K562 (cell line): Measurements from ENCODE around the gene FAM187B. TPM values are rescaled to one million over a fixed set of nuclear protein-coding genes. Genes with fewer than 3 reads are reported as not detected.
A peak's percentile ranks its signal among the peaks of the same experiment; 100 is the strongest.

Experiments used
- ATAC-seq: fragments of 200-7000 bp; cut with Tn5 transposase; 3 replicates; pipeline ENCODE4 v1.9.1; 2020; ENCODE audit warnings: moderate library complexity
- BruUV-seq: library from RNA; stranded (reverse); fragments of 400-500 nt; replicated peaks from 2 replicates; lab custom pipeline; 2021; lab: Mats Ljungman, UMichigan
- CTCF ChIA-PET: fragments of 300-600 bp; formaldehyde crosslinking; extraction: SDS; loops from one replicate; lab custom pipeline; 2021; ENCODE audit warnings: low intra/inter-chr PET ratio; lab: Yijun Ruan, JAX
- POLR2A ChIA-PET: fragments of 300-600, 350-650 bp; sonication (Branson Sonifier 250); formaldehyde crosslinking; extraction: SDS; loops from one replicate; lab custom pipeline; 2021; ENCODE audit warnings: antibody characterized with exemption, inconsistent platforms; lab: Yijun Ruan, JAX
- DNase-seq, 4 experiments: peaks; one replicate each; pipeline versions ENCODE4 v3.0.0 to v3.0.0-alpha.2; 2011 to 2018; ENCODE audit warnings: low spot score in 3 of 4, mixed read lengths in 3 of 4; ENCODE audit errors: extremely low read depth in 1 of 4
- FAIRE-seq: peaks from 2 replicates; lab custom pipeline; 2011; peaks lifted over from hg19 to GRCh38; lab: Jason Lieb, UNC
- H2AFZ ChIP-seq: 2 replicates; pipeline ENCODE4 v1.6.0; 2011; ENCODE audit warnings: low read depth, low read length, control low read depth, inconsistent platforms
- H3K27ac ChIP-seq: fragments of 200-600 bp; 3 replicates; pipeline ENCODE4 v1.8.0; 2011; ENCODE audit warnings: low read depth, mild to moderate bottlenecking, control low read depth, inconsistent platforms, low read length, moderate library complexity, mixed read lengths; ENCODE audit errors: extremely low read depth
- H3K27me3 ChIP-seq, 2 experiments: fragments of 300-600 bp in 1 of 2; 2 replicates in 1 of 2; 3 replicates in 1 of 2; pipeline versions ENCODE4 v1.6.0 to v1.8.0; 2011; ENCODE audit warnings: inconsistent platforms in 2 of 2, low read length in 2 of 2, mild to moderate bottlenecking in 1 of 2, mixed read lengths in 1 of 2, moderate library complexity in 1 of 2; ENCODE audit not compliant: control insufficient read depth in 2 of 2, insufficient read depth in 2 of 2
- H3K36me3 ChIP-seq: fragments of 300-600 bp; 3 replicates; pipeline ENCODE4 v1.8.0; 2011; ENCODE audit warnings: mild to moderate bottlenecking, low read length, inconsistent platforms; ENCODE audit not compliant: control insufficient read depth, insufficient read depth
- H3K4me1 ChIP-seq, 2 experiments: fragments of 200-600 bp in 1 of 2; replicated peaks in 1 of 2; 2 replicates in 1 of 2; 3 replicates in 1 of 2; pipeline versions ENCODE4 v1.5.1 to v1.8.0; 2011; ENCODE audit warnings: inconsistent platforms in 2 of 2, low read length in 2 of 2, mild to moderate bottlenecking in 1 of 2, mixed read lengths in 1 of 2, moderate library complexity in 1 of 2; ENCODE audit not compliant: control insufficient read depth in 2 of 2, insufficient read depth in 2 of 2
- H3K4me2 ChIP-seq: 2 replicates; pipeline ENCODE4 v1.6.1; 2011; ENCODE audit warnings: low read length, control low read depth, inconsistent platforms, mixed read lengths; ENCODE audit not compliant: insufficient read depth
- H3K4me3 ChIP-seq: fragments of 200-600 bp; sonication (generic), shearing (Covaris generic); 2 replicates; pipeline ENCODE4 v1.5.1; 2016; ENCODE audit warnings: control low read depth, inconsistent platforms
- H3K79me2 ChIP-seq: fragments of 200-600 bp; 3 replicates; pipeline ENCODE4 v1.8.0; 2011; ENCODE audit warnings: low read length, inconsistent platforms; ENCODE audit not compliant: control insufficient read depth, insufficient read depth
- H3K9ac ChIP-seq, 2 experiments: 2 replicates each; pipeline versions ENCODE4 v1.6.0 to v1.6.1; 2011; ENCODE audit warnings: low read depth in 2 of 2, low read length in 2 of 2, control low read depth in 1 of 2, inconsistent platforms in 1 of 2, mild to moderate bottlenecking in 1 of 2, mixed read lengths in 1 of 2; ENCODE audit not compliant: insufficient read depth in 1 of 2
- H3K9me1 ChIP-seq: one replicate; pipeline ENCODE4 v1.6.0; 2011; ENCODE audit warnings: inconsistent platforms, mild to moderate bottlenecking, low read length, moderate library complexity; ENCODE audit not compliant: control insufficient read depth, insufficient read depth
- H3K9me3 ChIP-seq: replicated peaks from 2 replicates; pipeline ENCODE4 v1.5.1; 2011; ENCODE audit warnings: low read depth, low read length, inconsistent platforms; ENCODE audit not compliant: control insufficient read depth, insufficient read depth
- H4K20me1 ChIP-seq: replicated peaks from 2 replicates; pipeline ENCODE4 v1.6.1; 2011; ENCODE audit warnings: low read length, inconsistent platforms, mixed read lengths; ENCODE audit not compliant: control insufficient read depth, insufficient read depth
- DMBX1 ChIP-seq: fragments of 250-450 bp; sonication (Bioruptor Pico); IDR thresholded peaks from 2 replicates; pipeline ENCODE4 v1.8.0; 2022; ENCODE audit warnings: inconsistent platforms, mild to moderate bottlenecking, moderate library complexity, borderline replicate concordance
- FUS ChIP-seq: fragments of 200-400 bp; formaldehyde crosslinking; optimal IDR thresholded peaks from 2 replicates; pipeline ENCODE3; 2017; ENCODE audit warnings: low read depth, low read length
- PHB ChIP-seq: fragments of 250-450 bp; sonication (Bioruptor Pico); IDR thresholded peaks from 2 replicates; pipeline ENCODE4 v1.5.0; 2021
- PHF8 ChIP-seq: fragments of 200-600 bp; sonication (generic); IDR thresholded peaks from 2 replicates; pipeline ENCODE4 v1.6.1; 2012; ENCODE audit warnings: mixed run types, mild to moderate bottlenecking, inconsistent platforms, low read length, moderate library complexity, borderline replicate concordance
- ZNF143 ChIP-seq: sonication (generic); formaldehyde crosslinking; IDR thresholded peaks from 2 replicates; pipeline ENCODE4 v1.9.0; 2022; ENCODE audit warnings: mild to moderate bottlenecking, missing genetic modification reagents
- ZNF212 ChIP-seq: fragments of 450-650 bp; formaldehyde crosslinking; IDR thresholded peaks from 2 replicates; pipeline ENCODE4 v1.4.0; 2020; ENCODE audit warnings: mild to moderate bottlenecking
- WGBS: fragments of 100-300 bp; shearing (Covaris generic); methylation state at CpG from one replicate; pipeline ENCODE4 v1.1.6; 2016; ENCODE audit warnings: low coverage, mixed read lengths; ENCODE audit not compliant: insufficient coverage; ENCODE audit errors: missing lambda C conversion rate; 5-methylcytosine and 5-hydroxymethylcytosine counted together
- in situ Hi-C: fragments of 300-500 bp; cut with MboI; formaldehyde crosslinking; loops from 4 replicates; pipeline ENCODE4 v1.15.0; 2018; ENCODE audit warnings: inconsistent platforms, mixed read lengths
- intact Hi-C: fragments of 100-400 bp; cut with micrococcal nuclease; formaldehyde crosslinking; loops from 2 replicates; pipeline ENCODE4 v1.14.2; 2022
- polyA plus RNA-seq, 8 experiments: library from polyadenylated mRNA; depleted of rRNA in 4 of 8; stranded (reverse) in 5 of 8; unstranded in 3 of 8; fragments of >200 nt; fragmentation: Nextera tagmentation in 2 of 8; fragmentation: Illumina TruSeq in 1 of 8; extraction: Ambion mirVana in 2 of 8; extraction: Trizol in 1 of 8; gene quantifications; 2 replicates each; pipeline versions ENCODE4 v1.2.1 to v1.2.3, GENCODE V29; 2011 to 2014; ENCODE audit warnings: inconsistent platforms in 1 of 8, missing spikeins in 1 of 8
- total RNA-seq, 7 experiments: library from RNA; depleted of rRNA in 6 of 7; stranded (reverse); fragments of >200 nt in 6 of 7; fragmentation: Illumina TruSeq in 2 of 7; extraction: Trizol in 2 of 7; gene quantifications; 2 replicates each; pipeline versions ENCODE4 v1.2.1 to v1.2.3, GENCODE V29; 2011 to 2021; ENCODE audit warnings: low replicate concordance in 1 of 7
- TF ChIP-seq, protein P1 (sequence below), 2 experiments: IDR thresholded peaks; 2 replicates each; pipeline ENCODE4 v1.6.1; 2012; ENCODE audit warnings: improper control_type of control experiment in 2 of 2, low read depth in 2 of 2, low read length in 2 of 2, borderline replicate concordance in 1 of 2

The FAM187B gene
- total and polyA plus RNA-seq, 9 of the 15 experiments (the other 6 are each of a cell fraction or from before 2014, with no cell fraction given) = 0.04 to 0.09 TPM; not detected in 7

DNA sequence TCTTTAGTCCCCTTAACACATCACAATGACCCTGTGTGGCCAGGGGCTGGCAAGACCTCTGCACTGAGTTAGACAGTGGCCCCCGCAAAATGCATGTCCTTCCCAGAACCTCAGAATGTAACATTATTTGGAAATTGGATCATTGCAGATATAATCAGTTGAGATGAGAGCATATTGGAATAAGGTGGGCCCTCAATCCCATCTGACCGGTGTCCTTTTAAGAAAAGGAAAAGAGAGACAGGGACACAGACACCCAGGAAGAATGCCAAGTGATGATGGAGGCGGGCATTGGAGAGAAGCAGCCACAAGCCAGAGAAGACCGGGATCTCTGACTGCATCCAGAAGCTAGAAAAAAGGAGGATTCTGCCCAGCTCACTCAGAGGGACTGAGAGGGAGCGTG, 1.8 kb downstream of the FAM187B start (continued):
- TF ChIP-seq DMBX1 = no peak

DNA sequence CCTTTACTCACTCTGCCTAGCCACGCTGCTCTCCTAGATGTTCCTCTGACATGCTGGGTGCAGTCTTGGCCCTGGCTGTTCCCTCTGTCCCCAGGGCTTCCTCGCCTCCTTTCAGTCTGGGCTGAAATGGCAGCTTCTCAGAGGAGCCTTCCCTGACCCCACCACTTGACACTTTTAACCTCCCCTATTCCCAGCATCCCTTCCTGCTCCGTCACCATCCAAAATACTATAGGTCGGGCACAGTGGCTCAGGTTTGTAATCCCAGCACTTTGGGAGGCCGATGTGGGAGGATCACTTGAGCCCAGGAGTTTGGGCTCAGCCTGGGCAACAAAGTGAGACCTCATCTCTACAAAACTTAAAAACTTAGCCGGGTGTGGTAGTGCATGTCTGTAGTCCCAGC, 2.6 kb downstream of the FAM187B start:
- Histone ChIP-seq H3K36me3 (no peaks in the 10 kb centered on the region), H4K20me1 (no peaks in the 10 kb centered on the region), H2AFZ (peak overlapping the region; percentile 90)
- POLR2A ChIA-PET = interaction anchor here (0.7 to 1.3 kb wide), 2 partner anchors 8 to 22 kb away, joined by 3 to 5 read pairs; no protein-coding TSS in a partner anchor
- DNase-seq = no peak
- TF ChIP-seq ZNF143 (CRISPR knock-in tag) (no peak), PHB (no peak), FUS (no peak), PHF8 (no peak), ZNF212 (no peak)
- TF ChIP-seq, protein P1, sequence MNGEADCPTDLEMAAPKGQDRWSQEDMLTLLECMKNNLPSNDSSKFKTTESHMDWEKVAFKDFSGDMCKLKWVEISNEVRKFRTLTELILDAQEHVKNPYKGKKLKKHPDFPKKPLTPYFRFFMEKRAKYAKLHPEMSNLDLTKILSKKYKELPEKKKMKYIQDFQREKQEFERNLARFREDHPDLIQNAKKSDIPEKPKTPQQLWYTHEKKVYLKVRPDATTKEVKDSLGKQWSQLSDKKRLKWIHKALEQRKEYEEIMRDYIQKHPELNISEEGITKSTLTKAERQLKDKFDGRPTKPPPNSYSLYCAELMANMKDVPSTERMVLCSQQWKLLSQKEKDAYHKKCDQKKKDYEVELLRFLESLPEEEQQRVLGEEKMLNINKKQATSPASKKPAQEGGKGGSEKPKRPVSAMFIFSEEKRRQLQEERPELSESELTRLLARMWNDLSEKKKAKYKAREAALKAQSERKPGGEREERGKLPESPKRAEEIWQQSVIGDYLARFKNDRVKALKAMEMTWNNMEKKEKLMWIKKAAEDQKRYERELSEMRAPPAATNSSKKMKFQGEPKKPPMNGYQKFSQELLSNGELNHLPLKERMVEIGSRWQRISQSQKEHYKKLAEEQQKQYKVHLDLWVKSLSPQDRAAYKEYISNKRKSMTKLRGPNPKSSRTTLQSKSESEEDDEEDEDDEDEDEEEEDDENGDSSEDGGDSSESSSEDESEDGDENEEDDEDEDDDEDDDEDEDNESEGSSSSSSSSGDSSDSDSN (IDR thresholded peaks at IDR 0.05; ENCODE audit: borderline replicate concordance in 1 of 2, low read depth in 2 of 2, low read length in 2 of 2) = no peak
- TF ChIP-seq, all 486 proteins: peak for 0
- in situ Hi-C loops = no loop called here
- Histone ChIP-seq H3K9me1 (no peaks in the 10 kb centered on the region), H3K79me2 (no peaks in the 10 kb centered on the region), H3K4me2 (no peak overlapping the region), H3K27ac (peak overlapping the region; percentile 8; the same call in 2 of the 3 replicates), H3K27me3 (no peaks in the 10 kb centered on the region), H3K4me3 (no peak overlapping the region), H3K9ac (peak overlapping the region; percentile 2 to 85; a peak in 1 of 4 replicates), H3K4me1 (peaks cover 18 to 32% of the 10 kb centered on the region in 2 experiments), H3K9me3 (peaks cover 17% of the 10 kb centered on the region)
- 89% methylated on average over 6 of the region's 6 CpGs for WGBS
- no peak for ATAC-seq
- intact Hi-C loops = no loop called here
- no peak for FAIRE-seq
- CTCF ChIA-PET = no interaction called here
- BruUV-seq = no TSS peak
